Right lobe of liver (tissue), 4 donors: ENCODE results near the gene MCM6.

ENCODE experiments used
- POLR2A ChIP-seq: fragments of 450-650 bp; IDR thresholded peaks from one replicate; pipeline ENCODE4 v1.6.1; 2017; ENCODE audit warnings: antibody characterized with exemption, mild to moderate bottlenecking
- TF ChIP-seq, protein P1 (sequence below), 4 donors: fragments of 200-600 bp in 3 of 4; fragments of 450-650 bp in 1 of 4; IDR thresholded peaks; one replicate each; pipeline versions ENCODE4 v1.5.1 to v1.8.0; 2016 to 2022; ENCODE audit warnings: antibody characterized with exemption in 4 of 4, mild to moderate bottlenecking in 2 of 4
- donor health status: DM: no; HTN: no; CAD: no.
- donor health status: DM: no; HTN: no; CAD: no.
- donor health status: DM: no; HTN: yes; CAD: no.

DNA sequence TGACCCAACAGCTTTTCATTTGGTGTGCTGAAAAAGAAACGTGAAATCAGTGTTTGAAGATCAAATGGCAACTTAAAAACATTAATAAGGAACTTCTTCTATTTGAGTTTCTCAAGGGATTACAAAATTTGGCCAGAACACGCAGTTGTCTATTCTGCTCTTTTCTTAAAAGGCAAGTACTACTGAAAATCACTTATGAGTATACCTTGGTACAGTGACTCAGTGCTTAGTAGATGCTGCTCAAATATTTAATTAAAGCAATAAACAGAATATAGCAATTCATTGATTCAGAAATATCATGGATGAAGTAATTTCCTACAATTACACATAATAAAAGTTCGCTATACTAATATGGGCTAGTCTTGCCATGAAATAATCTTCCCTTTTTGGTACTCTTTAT, 38.2 kb upstream of the MCM6 start:
- TF ChIP-seq POLR2A, result no peak
- TF ChIP-seq, protein P1, sequence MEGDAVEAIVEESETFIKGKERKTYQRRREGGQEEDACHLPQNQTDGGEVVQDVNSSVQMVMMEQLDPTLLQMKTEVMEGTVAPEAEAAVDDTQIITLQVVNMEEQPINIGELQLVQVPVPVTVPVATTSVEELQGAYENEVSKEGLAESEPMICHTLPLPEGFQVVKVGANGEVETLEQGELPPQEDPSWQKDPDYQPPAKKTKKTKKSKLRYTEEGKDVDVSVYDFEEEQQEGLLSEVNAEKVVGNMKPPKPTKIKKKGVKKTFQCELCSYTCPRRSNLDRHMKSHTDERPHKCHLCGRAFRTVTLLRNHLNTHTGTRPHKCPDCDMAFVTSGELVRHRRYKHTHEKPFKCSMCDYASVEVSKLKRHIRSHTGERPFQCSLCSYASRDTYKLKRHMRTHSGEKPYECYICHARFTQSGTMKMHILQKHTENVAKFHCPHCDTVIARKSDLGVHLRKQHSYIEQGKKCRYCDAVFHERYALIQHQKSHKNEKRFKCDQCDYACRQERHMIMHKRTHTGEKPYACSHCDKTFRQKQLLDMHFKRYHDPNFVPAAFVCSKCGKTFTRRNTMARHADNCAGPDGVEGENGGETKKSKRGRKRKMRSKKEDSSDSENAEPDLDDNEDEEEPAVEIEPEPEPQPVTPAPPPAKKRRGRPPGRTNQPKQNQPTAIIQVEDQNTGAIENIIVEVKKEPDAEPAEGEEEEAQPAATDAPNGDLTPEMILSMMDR (IDR thresholded peaks at IDR 0.05), result no peak
